Common myeloid progenitor, CD34-positive (primary cell): ENCODE data around the gene PCMT1. TPM values are rescaled to one million over a fixed set of nuclear protein-coding genes. Genes with fewer than 3 reads are reported as not detected.

ENCODE experiments used
- CTCF ChIA-PET: fragments of 350-600 bp; sonication (Branson Sonifier 250); formaldehyde crosslinking; loops from one replicate; lab custom pipeline; 2021; ENCODE audit warnings: antibody characterized with exemption; lab: Charles Lee
- POLR2A ChIA-PET: fragments of 350-600 bp; sonication (Branson Sonifier 250); formaldehyde crosslinking; loops from one replicate; lab custom pipeline; 2021; ENCODE audit warnings: antibody characterized with exemption; lab: Charles Lee
- DNase-seq, 3 donors: peaks; one replicate each; pipeline versions ENCODE4 v3.0.0 to v3.0.0-alpha.2; 2013
- H3K27ac ChIP-seq, 2 experiments: 1 replicate in 1 of 2; 2 replicates in 1 of 2; pipeline ENCODE4 v1.7.0; 2013; ENCODE audit warnings: inconsistent platforms in 2 of 2, low read length in 2 of 2, mild to moderate bottlenecking in 2 of 2, low read depth in 1 of 2, moderate library complexity in 1 of 2; ENCODE audit not compliant: severe bottlenecking in 2 of 2, insufficient read depth in 1 of 2, poor library complexity in 1 of 2
- H3K27me3 ChIP-seq, 5 experiments: replicated peaks in 2 of 5; 1 replicate in 3 of 5; 2 replicates in 2 of 5; pipeline versions ENCODE4 v1.6.1 to v1.7.0; 2013; ENCODE audit warnings: low read length in 4 of 5, mild to moderate bottlenecking in 2 of 5, moderate library complexity in 2 of 5, inconsistent platforms in 1 of 5; ENCODE audit not compliant: insufficient read depth in 5 of 5, control insufficient read depth in 4 of 5
- H3K36me3 ChIP-seq, 4 experiments: 1 replicate in 2 of 4; 2 replicates in 2 of 4; pipeline versions ENCODE4 v1.6.1 to v1.7.0; 2013; ENCODE audit warnings: low read length in 3 of 4, control low read depth in 1 of 4, mild to moderate bottlenecking in 1 of 4; ENCODE audit not compliant: control insufficient read depth in 4 of 4, insufficient read depth in 4 of 4
- H3K4me1 ChIP-seq, 4 experiments: 1 replicate in 3 of 4; 2 replicates in 1 of 4; pipeline versions ENCODE4 v1.6.1 to v1.7.1; 2013; ENCODE audit warnings: low read length in 3 of 4, mild to moderate bottlenecking in 3 of 4, control low read depth in 1 of 4, inconsistent platforms in 1 of 4, moderate library complexity in 1 of 4; ENCODE audit not compliant: control insufficient read depth in 4 of 4, insufficient read depth in 4 of 4; ENCODE audit errors: control extremely low read depth in 1 of 4
- H3K4me3 ChIP-seq, 7 experiments: 1 replicate in 4 of 7; 2 replicates in 3 of 7; pipeline versions ENCODE4 v1.5.1 to v1.7.0; 2013; ENCODE audit warnings: mild to moderate bottlenecking in 7 of 7, low read length in 6 of 7, moderate library complexity in 6 of 7, inconsistent platforms in 2 of 7, low read depth in 2 of 7, control low read depth in 1 of 7; ENCODE audit not compliant: insufficient read depth in 4 of 7, control insufficient read depth in 1 of 7; ENCODE audit errors: extremely low read depth in 1 of 7
- H3K9me3 ChIP-seq, 5 experiments: 1 replicate in 4 of 5; 2 replicates in 1 of 5; pipeline versions ENCODE4 v1.6.1 to v1.7.1; 2013; ENCODE audit warnings: low read length in 4 of 5, mild to moderate bottlenecking in 2 of 5, inconsistent platforms in 1 of 5, low read depth in 1 of 5, moderate library complexity in 1 of 5; ENCODE audit not compliant: control insufficient read depth in 4 of 5, insufficient read depth in 2 of 5; ENCODE audit errors: control extremely low read depth in 1 of 5
- WGBS: methylation state at CpG from one replicate; pipeline ENCODE4 v1.1.5; 2013; ENCODE audit not compliant: insufficient coverage; 5-methylcytosine and 5-hydroxymethylcytosine counted together
- polyA plus RNA-seq: library from polyadenylated mRNA; unstranded; fragments of 120-200 nt; gene quantifications from one replicate; pipeline ENCODE4 v1.2.1, GENCODE V29; 2013

Gene PCMT1
- polyA plus RNA-seq: 61.6 TPM

DNA sequence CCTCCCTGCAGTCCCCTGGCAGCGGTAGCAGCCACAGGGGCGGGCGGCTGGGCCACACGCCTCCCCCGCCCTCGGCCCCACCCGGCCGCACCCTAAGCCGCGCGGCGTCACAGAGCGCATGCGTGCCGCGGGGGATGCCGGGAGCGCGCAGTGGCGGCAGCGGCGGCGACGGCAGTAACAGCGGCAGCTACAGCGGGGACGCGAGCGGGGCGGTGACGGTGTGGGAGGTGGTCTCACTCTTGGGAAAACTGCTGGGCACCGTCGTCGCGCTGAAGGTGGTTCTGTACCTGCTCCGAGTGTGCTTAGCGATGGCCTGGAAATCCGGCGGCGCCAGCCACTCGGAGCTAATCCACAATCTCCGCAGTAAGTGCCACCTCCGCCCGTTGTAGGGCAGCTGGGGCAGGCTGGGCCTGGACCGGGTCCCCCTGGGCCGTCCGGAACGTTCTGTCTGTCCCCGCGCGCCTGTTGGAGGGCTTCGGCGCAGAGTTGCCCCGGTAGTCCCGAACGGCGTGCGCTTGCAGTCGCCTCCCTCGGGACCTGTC is at the start of gene PCMT1:
TSS of gene PCMT1 (plus strand) at position 148 of the 542 bp plus-strand sequence. CDS start at position 309, 161 bp downstream.
- peak within 1 kb of the TSS; percentile 69 to 98 (median 90) for H3K4me3 ChIP-seq
- peak; percentile 91 to 95 (median 95) for DNase-seq
- WGBS: under 1% methylated on average over 50 of the region's 60 CpGs
- peaks cover 8 to 37% (median 23%) of the 10 kb centered on the region in 4 experiments for H3K4me1 ChIP-seq
- CTCF ChIA-PET: interaction anchor here (1.2 to 1.7 kb wide), 3 partner anchors 9 to 27 kb away, joined by 3 to 4 read pairs (median 3); no protein-coding TSS in a partner anchor
- H3K9me3 ChIP-seq: no peaks in the 10 kb centered on the region
- H3K27ac ChIP-seq: peak within 1 kb of the TSS; percentile 46 to 89
- no peaks in the 10 kb centered on the region for H3K36me3 ChIP-seq
- no peaks in the 10 kb centered on the region for H3K27me3 ChIP-seq
- POLR2A ChIA-PET: interaction anchor here (1.2 to 1.3 kb wide), 3 partner anchors 11 to 33 kb away, joined by 3 to 6 read pairs (median 3); partner anchors contain the start of gene LATS1

DNA sequence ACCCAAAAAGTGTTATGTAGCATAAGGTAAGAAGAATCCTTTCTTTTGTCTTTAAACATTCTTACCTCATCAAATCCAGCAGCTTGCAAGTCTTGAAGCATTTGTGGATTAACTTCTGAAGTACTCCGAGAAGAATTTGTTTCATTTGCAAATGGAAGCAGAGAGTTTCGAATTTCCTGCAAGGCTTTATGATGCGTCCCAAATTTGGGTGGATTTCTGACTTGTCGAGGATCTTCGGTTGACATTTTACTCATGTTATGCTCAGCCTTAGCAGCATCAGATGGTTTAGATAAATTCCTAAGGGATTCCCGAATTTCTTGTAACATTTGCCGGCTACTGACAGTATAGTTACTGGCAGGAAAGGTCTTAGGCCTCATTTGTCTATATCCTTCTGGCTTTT is 47.8 kb upstream of the PCMT1 start:
- Histone ChIP-seq H3K9me3 (no peaks in the 10 kb centered on the region), H3K4me3 (no peak overlapping the region), H3K36me3 (peaks cover 2 to 26% (median 14%) of the 10 kb centered on the region in 4 experiments), H3K27me3 (no peaks in the 10 kb centered on the region), H3K27ac (no peak overlapping the region), H3K4me1 (no peaks in the 10 kb centered on the region)
- DNase-seq: no peak
- ChIA-PET POLR2A (interaction anchor here (0.6 kb wide), 1 partner anchor 39 kb away, joined by 7 read pairs; no protein-coding TSS in a partner anchor), CTCF (interaction anchor here (1.9 kb wide), 1 partner anchor 16 kb away, joined by 9 read pairs; the partner anchor contains the start of gene LATS1)
- WGBS: 98% methylated on average over 6 of the region's 7 CpGs

DNA sequence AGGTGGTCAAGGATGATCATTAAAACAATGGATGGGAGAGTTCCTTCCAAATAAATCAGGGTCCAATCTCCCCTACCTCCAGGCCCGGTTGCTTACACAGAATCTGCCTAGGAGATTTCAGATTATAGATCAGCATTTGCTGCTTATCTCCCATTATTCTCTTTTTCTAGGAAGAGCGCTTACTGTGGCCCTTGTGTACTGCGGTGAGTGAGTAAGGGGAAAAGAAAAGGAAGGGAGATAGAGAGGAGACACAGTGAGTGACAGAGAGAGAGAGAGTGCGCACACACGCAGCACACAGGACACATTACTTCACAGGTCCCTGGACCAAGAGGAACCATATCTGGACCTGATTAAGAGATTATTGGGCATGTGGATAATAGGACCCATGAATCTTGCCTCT is 37.8 kb upstream of the PCMT1 start:
- H3K36me3 ChIP-seq: peaks cover 0 to 16% (median 2%) of the 10 kb centered on the region in 4 experiments
- H3K27ac ChIP-seq: no peak overlapping the region
- DNase-seq: no peak
- peaks cover 3 to 16% (median 6%) of the 10 kb centered on the region in 4 experiments for H3K4me1 ChIP-seq
- H3K4me3 ChIP-seq: no peak overlapping the region
- CTCF ChIA-PET: interaction anchor here (1.1 kb wide), 1 partner anchor 64 kb away, joined by 4 read pairs; no protein-coding TSS in a partner anchor
- H3K9me3 ChIP-seq: no peaks in the 10 kb centered on the region
- no peaks in the 10 kb centered on the region for H3K27me3 ChIP-seq
- no CpG with 5 or more reads among the region's 5 CpGs for WGBS
- POLR2A ChIA-PET: no interaction called here

DNA sequence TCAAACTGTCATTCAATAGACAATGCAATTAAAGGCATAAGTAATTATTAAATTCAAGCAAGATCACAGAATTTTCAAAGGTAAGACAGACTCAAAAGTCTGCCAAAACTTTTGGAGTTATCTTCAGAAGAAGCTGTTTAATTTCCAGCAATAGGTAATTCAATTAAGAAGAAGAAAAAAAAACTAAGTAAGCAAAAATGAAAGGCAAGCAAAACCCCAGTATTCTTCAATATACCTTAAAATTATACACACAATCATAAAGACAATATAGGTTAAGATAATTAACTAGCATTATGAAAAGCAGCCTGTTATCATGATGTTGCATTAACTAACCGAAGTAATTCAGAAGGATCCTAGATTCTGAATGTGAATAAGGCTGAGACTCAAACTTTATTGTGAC is 35.1 kb upstream of the PCMT1 start:
- peaks cover 10 to 32% (median 13%) of the 10 kb centered on the region in 4 experiments for H3K4me1 ChIP-seq
- H3K4me3 ChIP-seq: no peak overlapping the region
- no peak for DNase-seq
- H3K27ac ChIP-seq: no peak overlapping the region
- H3K27me3 ChIP-seq: no peaks in the 10 kb centered on the region
- peaks cover 0 to 12% (median 1%) of the 10 kb centered on the region in 4 experiments for H3K36me3 ChIP-seq
- no peaks in the 10 kb centered on the region for H3K9me3 ChIP-seq
- no CpG with 5 or more reads among the region's 1 CpG for WGBS
- CTCF ChIA-PET: interaction anchor here (1.4 kb wide), 1 partner anchor 9 kb away, joined by 6 read pairs; no protein-coding TSS in a partner anchor
- POLR2A ChIA-PET: interaction anchor here (0.7 kb wide), 1 partner anchor 110 kb away, joined by 4 read pairs; no protein-coding TSS in a partner anchor

DNA sequence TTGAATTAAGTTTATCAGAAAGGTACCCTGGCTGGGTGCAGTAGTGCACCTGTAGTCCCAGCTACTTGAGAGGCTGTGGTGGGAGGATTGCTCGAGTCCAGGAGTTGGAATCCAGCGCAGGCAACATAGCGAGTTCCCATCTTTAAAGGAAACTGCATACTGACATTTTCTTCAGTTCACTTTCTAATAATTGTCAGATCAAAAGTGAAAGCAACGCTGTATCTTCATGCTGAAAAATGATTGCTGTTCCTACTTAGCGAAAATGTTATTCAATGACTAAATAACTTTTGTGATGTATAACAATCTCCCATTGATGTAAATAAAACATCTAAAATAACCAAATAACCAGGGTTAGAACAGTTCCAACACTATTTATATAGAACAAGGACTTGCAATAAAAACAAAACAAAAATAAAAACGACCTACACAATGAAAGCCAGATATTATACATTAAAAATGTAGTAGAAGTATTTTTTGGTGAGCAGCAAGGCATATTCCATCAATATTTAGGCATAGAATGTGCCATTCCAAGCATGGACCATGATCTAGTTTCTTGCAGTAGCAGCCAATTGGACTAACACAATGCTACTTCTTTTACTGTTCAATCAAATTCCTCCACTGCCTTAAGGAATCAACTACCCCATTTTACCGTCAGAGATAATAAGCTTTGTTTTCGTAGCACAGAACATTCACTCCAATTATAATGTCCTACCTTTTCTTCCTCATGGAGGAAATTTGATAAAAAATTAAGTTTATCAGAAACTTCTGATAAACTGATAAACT is 33.2 kb upstream of the PCMT1 start:
- CTCF ChIA-PET: interaction anchor here (1.0 to 1.9 kb wide), 4 partner anchors 11 to 29 kb away, joined by 3 to 9 read pairs (median 4); no protein-coding TSS in a partner anchor
- Histone ChIP-seq H3K4me3 (peak overlapping the region in 6 of 7 experiments; percentile 76 to 99 (median 96)), H3K4me1 (peaks cover 10 to 43% (median 13%) of the 10 kb centered on the region in 4 experiments), H3K27me3 (no peaks in the 10 kb centered on the region), H3K36me3 (peaks cover 0 to 11% (median 1%) of the 10 kb centered on the region in 4 experiments), H3K27ac (peak overlapping the region; percentile 90 to 97), H3K9me3 (no peaks in the 10 kb centered on the region)
- POLR2A ChIA-PET: interaction anchor here (0.6 kb wide), 1 partner anchor 33 kb away, joined by 3 read pairs; the partner anchor contains the start of gene PCMT1
- no CpG with 5 or more reads among the region's 8 CpGs for WGBS
- peak in 2 of 3 donors; percentile 27 to 43 for DNase-seq

DNA sequence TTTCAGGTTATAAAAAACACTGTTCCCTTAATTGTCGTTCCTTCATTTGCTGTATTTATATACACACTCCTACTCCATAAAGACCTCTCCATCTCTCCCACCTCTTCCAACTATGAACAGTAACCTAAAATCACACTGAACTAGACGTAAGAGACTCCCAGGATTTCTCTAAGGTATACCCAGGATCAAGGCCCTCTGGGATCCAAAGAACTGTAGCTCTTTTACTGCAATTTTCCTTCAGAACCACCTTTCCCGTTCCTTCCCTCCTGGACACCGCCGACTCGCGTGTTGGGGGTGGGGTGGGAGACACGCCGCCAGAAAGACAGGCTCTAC is 32.3 kb upstream of the PCMT1 start:
- peaks cover 0 to 7% (median 1%) of the 10 kb centered on the region in 4 experiments for H3K36me3 ChIP-seq
- ChIA-PET CTCF (interaction anchor here (0.7 to 1.9 kb wide), 4 partner anchors 12 to 137 kb away, joined by 3 to 9 read pairs (median 3); no protein-coding TSS in a partner anchor), POLR2A (interaction anchor here (0.6 to 1.2 kb wide), 4 partner anchors 31 to 90 kb away, joined by 3 to 4 read pairs (median 3); partner anchors contain the start of gene PCMT1)
- peak overlapping the region; percentile 90 to 97 for H3K27ac ChIP-seq
- H3K4me3 ChIP-seq: peak overlapping the region; percentile 76 to 99 (median 93)
- no peak for DNase-seq
- peaks cover 10 to 43% (median 13%) of the 10 kb centered on the region in 4 experiments for H3K4me1 ChIP-seq
- no peaks in the 10 kb centered on the region for H3K27me3 ChIP-seq
- WGBS: 0% methylated on average over 1 of the region's 9 CpGs
- H3K9me3 ChIP-seq: no peaks in the 10 kb centered on the region
